PC-9 (cell line): Measurements from ENCODE around the gene NADK.

Experiments
- EZH2 ChIP-seq: fragments of 200-600 bp; sonication (generic); IDR thresholded peaks from 2 replicates; pipeline ENCODE4 v1.8.0; 2017; ENCODE audit warnings: antibody characterized with exemption, low read depth
- TF ChIP-seq, protein P1 (sequence below): fragments of 200-600 bp; sonication (generic); conservative IDR thresholded peaks from 2 replicates; pipeline ENCODE4 v1.6.1; 2017; ENCODE audit warnings: mixed run types, antibody characterized with exemption, mild to moderate bottlenecking, moderate library complexity

DNA sequence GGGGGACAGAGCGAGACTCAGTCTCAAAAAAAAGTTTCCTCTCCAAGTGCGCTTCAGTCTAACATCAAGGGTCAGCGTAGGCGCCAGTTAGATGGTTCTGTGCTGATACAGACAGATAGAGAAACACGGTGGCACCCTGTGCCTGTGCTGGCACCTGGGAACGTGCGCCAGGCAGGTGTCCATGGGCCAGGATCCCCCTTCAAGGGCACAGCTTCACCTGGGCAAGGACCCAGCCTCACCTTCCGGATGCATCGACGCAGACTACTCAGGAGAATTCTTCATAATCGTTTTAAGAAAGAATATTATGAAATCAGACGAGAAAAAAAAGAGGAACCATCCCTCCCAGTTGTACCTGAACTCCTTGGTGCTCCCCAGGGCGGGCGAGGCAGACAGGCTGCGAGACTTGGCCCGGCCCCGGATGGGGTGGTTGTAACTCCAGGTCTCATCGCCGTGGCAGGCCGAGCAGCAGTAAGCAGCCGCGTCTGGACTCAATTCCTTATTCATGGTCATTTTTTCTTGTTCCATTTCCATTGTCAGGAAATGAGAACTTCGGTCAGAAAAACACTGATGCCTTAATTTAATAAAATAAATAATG, 13.3 kb downstream of the NADK start:
- TF ChIP-seq, protein P1, sequence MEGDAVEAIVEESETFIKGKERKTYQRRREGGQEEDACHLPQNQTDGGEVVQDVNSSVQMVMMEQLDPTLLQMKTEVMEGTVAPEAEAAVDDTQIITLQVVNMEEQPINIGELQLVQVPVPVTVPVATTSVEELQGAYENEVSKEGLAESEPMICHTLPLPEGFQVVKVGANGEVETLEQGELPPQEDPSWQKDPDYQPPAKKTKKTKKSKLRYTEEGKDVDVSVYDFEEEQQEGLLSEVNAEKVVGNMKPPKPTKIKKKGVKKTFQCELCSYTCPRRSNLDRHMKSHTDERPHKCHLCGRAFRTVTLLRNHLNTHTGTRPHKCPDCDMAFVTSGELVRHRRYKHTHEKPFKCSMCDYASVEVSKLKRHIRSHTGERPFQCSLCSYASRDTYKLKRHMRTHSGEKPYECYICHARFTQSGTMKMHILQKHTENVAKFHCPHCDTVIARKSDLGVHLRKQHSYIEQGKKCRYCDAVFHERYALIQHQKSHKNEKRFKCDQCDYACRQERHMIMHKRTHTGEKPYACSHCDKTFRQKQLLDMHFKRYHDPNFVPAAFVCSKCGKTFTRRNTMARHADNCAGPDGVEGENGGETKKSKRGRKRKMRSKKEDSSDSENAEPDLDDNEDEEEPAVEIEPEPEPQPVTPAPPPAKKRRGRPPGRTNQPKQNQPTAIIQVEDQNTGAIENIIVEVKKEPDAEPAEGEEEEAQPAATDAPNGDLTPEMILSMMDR = no peak
- no peak for TF ChIP-seq EZH2
